ACC112 (cell line): ENCODE results near the gene CAMSAP3.
A peak's percentile ranks its signal among the peaks of the same experiment; 100 is the strongest.

ENCODE experiments used
- H2AFZ ChIP-seq: fragments of 200-600 bp; sonication (generic); one replicate; pipeline ENCODE4 v1.6.0; 2017; ENCODE audit warnings: antibody characterized with exemption, low read length; ENCODE audit not compliant: unreplicated experiment
- H3K27ac ChIP-seq: fragments of 200-600 bp; sonication (generic); 2 replicates; pipeline ENCODE4 v1.5.1; 2014; ENCODE audit warnings: low read depth, mild to moderate bottlenecking, antibody characterized with exemption, low read length, moderate library complexity
- H3K27me3 ChIP-seq: fragments of 200-600 bp; sonication (generic); 2 replicates; pipeline ENCODE4 v1.6.1; 2014; ENCODE audit warnings: mild to moderate bottlenecking, antibody characterized with exemption, low read length, moderate library complexity, mixed read lengths; ENCODE audit not compliant: insufficient read depth
- H3K36me3 ChIP-seq: fragments of 200-600 bp; sonication (generic); 2 replicates; pipeline ENCODE4 v1.6.1; 2016; ENCODE audit warnings: mild to moderate bottlenecking, antibody characterized with exemption, low read length, moderate library complexity, mixed read lengths; ENCODE audit not compliant: insufficient read depth
- H3K4me1 ChIP-seq: fragments of 200-600 bp; sonication (generic); one replicate; pipeline ENCODE4 v1.6.1; 2016; ENCODE audit warnings: low read length, mixed read lengths; ENCODE audit not compliant: insufficient read depth, unreplicated experiment, control insufficient read depth
- H3K4me3 ChIP-seq: fragments of 200-600 bp; sonication (generic); 2 replicates; pipeline ENCODE4 v1.5.1; 2014; ENCODE audit warnings: mild to moderate bottlenecking, low read depth, low read length
- H3K79me2 ChIP-seq: fragments of 200-600 bp; sonication (generic); one replicate; pipeline ENCODE4 v1.6.0; 2016; ENCODE audit warnings: low read length; ENCODE audit not compliant: control insufficient read depth, unreplicated experiment, insufficient read depth

Gene CAMSAP3

GRCh38 chr19:7633698-7634097 lies 38.0 kb downstream of the CAMSAP3 start, which contains the start of gene PCP2:
Gene PCP2, minus strand, starts transcription at chr19:7633719. Its CDS starts 262 bp downstream, at chr19:7633457.
- Histone ChIP-seq H3K4me1 (no peaks in the 10 kb centered on the region), H3K4me3 (no peak within 1 kb of the TSS), H3K79me2 (peaks cover 22% of the 10 kb centered on the region), H3K27ac (no peak within 1 kb of the TSS), H3K27me3 (no peaks in the 10 kb centered on the region), H2AFZ (no peak within 1 kb of the TSS), H3K36me3 (no peaks in the 10 kb centered on the region)

GRCh38 chr19:7635670-7636069 lies 40.0 kb downstream of the CAMSAP3 start:
- Histone ChIP-seq H3K4me1 (no peaks in the 10 kb centered on the region), H3K36me3 (no peaks in the 10 kb centered on the region), H2AFZ (no peak overlapping the region), H3K4me3 (no peak overlapping the region), H3K27me3 (no peaks in the 10 kb centered on the region), H3K79me2 (peaks cover 5% of the 10 kb centered on the region), H3K27ac (no peak overlapping the region)

GRCh38 chr19:7636317-7636690 lies 40.6 kb downstream of the CAMSAP3 start:
- H3K4me3 ChIP-seq: peak overlapping the region; percentile 73
- no peaks in the 10 kb centered on the region for H3K4me1 ChIP-seq
- H3K27me3 ChIP-seq: no peaks in the 10 kb centered on the region
- H3K36me3 ChIP-seq: no peaks in the 10 kb centered on the region
- no peaks in the 10 kb centered on the region for H3K79me2 ChIP-seq
- no peak overlapping the region for H2AFZ ChIP-seq
- no peak overlapping the region for H3K27ac ChIP-seq

GRCh38 chr19:7636691-7637373 lies 41.2 kb downstream of the CAMSAP3 start, which contains the start of gene STXBP2:
Gene STXBP2, plus strand, starts transcription at chr19:7637110. Its CDS starts 40 bp downstream, at chr19:7637150.
- Histone ChIP-seq H3K4me3 (peak within 1 kb of the TSS; percentile 73), H3K27ac (no peak within 1 kb of the TSS), H3K36me3 (no peaks in the 10 kb centered on the region), H3K4me1 (no peaks in the 10 kb centered on the region), H3K79me2 (no peaks in the 10 kb centered on the region), H2AFZ (no peak within 1 kb of the TSS), H3K27me3 (no peaks in the 10 kb centered on the region)

GRCh38 chr19:7637374-7638256 lies 42.0 kb downstream of the CAMSAP3 start:
- H3K27me3 ChIP-seq: no peaks in the 10 kb centered on the region
- no peaks in the 10 kb centered on the region for H3K79me2 ChIP-seq
- H3K4me3 ChIP-seq: peak overlapping the region; percentile 73
- no peak overlapping the region for H2AFZ ChIP-seq
- H3K27ac ChIP-seq: no peak overlapping the region
- no peaks in the 10 kb centered on the region for H3K36me3 ChIP-seq
- no peaks in the 10 kb centered on the region for H3K4me1 ChIP-seq

GRCh38 chr19:7638802-7639465 lies 43.3 kb downstream of the CAMSAP3 start:
- Histone ChIP-seq H3K27ac (no peak overlapping the region), H2AFZ (no peak overlapping the region), H3K4me1 (no peaks in the 10 kb centered on the region), H3K79me2 (no peaks in the 10 kb centered on the region), H3K4me3 (no peak overlapping the region), H3K36me3 (no peaks in the 10 kb centered on the region), H3K27me3 (no peaks in the 10 kb centered on the region)

- H3K27me3 ChIP-seq: no peaks in the 10 kb centered on the region
- no peaks in the 10 kb centered on the region for H3K4me1 ChIP-seq
- H3K79me2 ChIP-seq: no peaks in the 10 kb centered on the region
- no peak overlapping the region for H3K27ac ChIP-seq
- no peak overlapping the region for H3K4me3 ChIP-seq
- no peak overlapping the region for H2AFZ ChIP-seq
- H3K36me3 ChIP-seq: no peaks in the 10 kb centered on the region
Observed at GRCh38 chr19:7639863-7640348, 44.2 kb downstream of the CAMSAP3 start.

- H3K36me3 ChIP-seq: no peaks in the 10 kb centered on the region
- no peak overlapping the region for H3K4me3 ChIP-seq
- no peaks in the 10 kb centered on the region for H3K79me2 ChIP-seq
- H3K27me3 ChIP-seq: no peaks in the 10 kb centered on the region
- H2AFZ ChIP-seq: no peak overlapping the region
- no peak overlapping the region for H3K27ac ChIP-seq
- H3K4me1 ChIP-seq: no peaks in the 10 kb centered on the region
Observed at GRCh38 chr19:7640803-7641202, 45.1 kb downstream of the CAMSAP3 start.

GRCh38 chr19:7641290-7642276 lies 45.9 kb downstream of the CAMSAP3 start:
- Histone ChIP-seq H3K27me3 (no peaks in the 10 kb centered on the region), H3K79me2 (no peaks in the 10 kb centered on the region), H3K36me3 (no peaks in the 10 kb centered on the region)

More at GRCh38 chr19:7641290-7642276, 45.9 kb downstream of the CAMSAP3 start:
- no peak overlapping the region for H3K27ac ChIP-seq
- H2AFZ ChIP-seq: no peak overlapping the region
- no peaks in the 10 kb centered on the region for H3K4me1 ChIP-seq
- H3K4me3 ChIP-seq: no peak overlapping the region
